ENCODE data around the gene FOXK1.

FOXK1 gene

DNA sequence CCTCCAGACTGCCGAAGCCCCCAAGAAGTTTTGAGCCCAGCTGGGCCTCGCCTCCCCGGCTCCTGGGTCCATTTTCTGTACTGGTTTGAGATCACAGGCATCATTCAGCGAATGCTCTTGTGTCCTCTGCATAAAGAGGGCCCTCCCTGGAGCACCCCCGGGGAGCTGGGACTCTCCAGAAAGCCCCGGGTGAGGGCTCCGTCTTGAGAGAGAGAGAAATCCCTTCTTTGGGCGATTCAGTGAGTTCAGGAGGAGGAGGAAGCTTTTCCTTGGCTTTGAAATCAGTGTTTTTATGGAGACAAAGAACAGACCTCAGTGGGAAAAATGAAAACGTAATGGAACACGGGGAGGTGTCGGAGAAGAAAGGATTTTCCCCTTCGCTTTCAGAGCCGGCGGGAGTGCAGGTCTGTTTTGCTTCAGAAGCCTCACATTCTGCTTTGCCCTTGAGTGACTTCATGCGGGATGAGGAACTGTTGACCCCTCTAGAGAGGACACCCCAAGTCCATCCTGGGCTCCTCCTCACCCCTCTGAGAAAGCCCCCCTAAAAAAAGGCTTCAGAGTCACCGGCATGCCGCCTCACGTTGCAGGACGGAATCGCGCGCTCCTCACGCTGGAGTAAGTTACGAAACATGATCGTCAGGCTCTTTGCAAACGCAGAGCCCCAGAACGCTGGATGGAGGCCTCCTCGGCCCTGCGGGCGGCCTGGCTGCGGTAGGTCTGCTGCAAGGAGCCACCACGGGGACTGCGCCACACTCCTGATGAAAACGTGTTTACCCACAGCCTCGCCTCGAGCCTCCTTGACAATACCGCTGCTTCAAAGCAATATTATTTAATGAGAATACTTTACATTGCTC is 84.8 kb downstream of the FOXK1 start:
- no peak for DNase-seq

DNA sequence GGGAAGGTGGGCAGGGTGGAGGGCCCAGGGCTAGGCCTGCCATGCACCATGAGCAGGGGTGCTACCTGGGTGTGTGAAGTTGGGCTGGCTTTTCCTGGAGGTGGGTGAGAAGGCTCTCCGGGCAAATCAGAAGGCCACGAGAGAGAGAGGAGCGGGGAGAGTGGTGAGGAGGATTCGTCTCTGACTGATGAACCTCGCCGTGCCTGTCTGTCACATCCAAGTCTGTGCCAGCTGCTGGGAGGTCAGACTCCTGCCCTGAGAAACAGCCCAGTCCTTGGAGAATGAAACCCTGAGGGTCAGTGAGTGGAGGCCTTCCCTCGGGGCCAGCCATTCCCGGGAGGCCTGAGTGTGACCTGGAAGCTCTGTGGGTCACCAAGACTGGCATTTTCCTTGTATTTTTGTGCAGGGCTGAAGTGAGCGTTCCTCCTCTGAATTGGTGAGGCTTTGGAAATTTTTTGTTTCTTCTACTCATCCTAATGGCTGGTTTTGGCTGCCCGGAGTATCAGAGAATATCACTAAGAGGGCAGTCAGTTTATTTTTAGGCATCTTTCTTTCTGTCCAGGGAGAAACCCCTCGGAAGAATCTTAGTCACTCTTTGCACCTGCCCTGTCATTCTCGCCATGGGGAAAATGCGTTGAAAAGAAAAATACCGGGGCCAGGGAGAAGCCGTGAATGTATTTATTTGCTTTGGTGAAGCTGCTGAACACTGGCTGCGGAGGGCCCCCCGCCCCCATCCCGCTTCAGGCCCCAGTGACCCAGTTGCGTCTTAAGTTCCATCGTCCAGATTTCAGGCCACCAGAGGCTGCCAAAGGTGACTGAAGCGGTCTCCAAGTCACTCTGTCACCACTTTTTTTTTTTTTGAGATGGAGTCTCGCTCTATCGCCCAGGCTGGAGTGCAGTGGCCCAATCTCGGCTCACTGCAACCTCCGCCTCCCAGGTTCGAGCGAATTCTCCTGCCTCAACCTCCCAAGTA is 86.8 kb downstream of the FOXK1 start:
- no peak for DNase-seq

DNA sequence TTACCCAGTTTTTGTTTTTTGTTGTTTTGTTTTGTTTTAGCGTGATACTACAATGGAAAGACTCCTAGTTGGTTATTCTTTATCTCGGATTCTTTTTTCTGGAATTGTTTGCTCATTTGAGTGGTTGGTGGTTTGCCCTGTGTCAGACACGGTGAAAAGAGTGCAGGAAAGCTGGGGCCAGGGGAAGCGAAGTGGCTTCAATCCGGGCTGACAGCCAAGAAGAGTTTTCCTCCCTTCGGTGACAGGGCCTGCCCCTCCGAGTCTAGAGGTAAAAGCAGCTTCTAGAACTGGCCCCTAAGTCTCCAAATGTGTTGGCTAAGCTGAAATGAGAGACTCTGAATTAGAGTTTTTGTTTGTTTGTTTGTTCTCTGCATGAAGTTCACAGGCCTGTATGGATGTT is 87.7 kb downstream of the FOXK1 start:
- DNase-seq: peak; percentile 64

DNA sequence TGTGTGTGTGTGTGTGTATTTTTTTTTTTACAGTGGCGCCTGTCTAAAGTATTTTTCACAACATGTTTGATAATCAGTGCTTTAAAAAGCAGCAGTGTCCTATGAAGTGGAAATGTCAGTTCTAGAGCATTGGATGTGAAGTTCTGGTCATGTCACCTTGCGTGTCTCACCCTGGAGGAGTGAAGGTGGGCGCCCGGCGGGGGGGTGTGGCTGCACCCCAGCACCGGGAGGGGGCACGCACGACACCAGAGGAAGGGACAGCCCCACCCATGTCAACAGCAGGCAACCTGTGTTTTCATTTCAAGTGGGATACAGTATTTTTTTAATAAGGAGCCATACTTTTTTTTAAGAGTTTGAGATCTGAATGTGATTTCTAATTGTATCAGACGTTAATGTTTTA is 88.8 kb downstream of the FOXK1 start:
- no peak for DNase-seq

DNA sequence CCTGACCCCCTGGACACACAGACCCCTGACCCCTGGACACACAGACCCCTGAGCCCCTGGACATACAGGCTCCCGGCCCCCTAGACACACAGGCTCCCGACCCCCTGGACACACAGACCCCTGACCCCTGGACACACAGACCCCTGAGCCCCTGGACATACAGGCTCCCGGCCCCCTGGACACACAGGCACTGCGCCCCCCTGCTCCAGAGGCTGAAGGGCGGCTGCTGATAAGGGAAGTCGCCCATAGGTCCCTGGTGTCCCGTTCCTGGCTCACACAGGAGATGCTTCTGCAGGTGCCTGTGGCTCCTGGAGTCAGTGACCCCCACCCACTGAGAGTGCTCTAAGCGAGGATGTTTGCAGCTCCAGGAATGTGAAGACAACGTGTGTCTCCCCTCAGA is 89.6 kb downstream of the FOXK1 start:
- DNase-seq: no peak

DNA sequence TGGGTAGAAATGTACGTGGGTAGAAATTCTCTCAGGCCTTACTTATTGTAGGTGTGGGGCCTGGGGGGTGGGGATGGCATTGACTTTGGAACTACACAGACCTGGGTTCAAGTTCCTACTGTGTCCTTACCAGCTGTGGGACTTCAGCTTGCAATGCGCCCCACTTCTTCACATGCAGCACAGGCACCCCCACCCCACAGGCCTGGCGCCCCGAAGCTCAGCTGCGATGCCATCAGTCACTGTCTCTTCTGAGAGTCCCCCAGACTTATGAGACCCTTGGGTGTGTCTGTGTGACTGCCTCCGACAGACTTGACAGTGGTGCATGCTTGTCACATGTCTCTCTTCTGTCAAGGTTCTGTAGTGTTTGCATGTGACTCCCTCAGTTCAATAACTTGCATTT is 90.2 kb downstream of the FOXK1 start:
- no peak for DNase-seq

DNA sequence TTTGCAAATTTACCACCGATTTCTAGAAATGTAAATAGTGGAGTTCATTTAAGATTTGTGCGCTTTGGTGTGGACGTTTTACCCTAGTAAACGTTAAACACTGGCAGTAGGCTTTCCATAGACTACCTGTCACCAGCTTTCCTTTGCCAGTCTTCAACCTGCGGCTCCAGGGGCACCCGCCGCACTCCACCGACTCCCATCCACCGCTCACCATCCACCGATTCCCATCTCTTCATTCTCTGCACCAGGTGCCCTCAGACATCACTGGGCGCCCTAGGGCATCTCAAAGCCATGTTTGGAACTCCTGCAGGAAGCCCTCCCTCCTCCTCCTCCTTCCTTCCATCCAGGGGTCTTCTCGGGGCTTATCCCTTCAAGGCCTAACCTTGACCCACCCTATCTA is 91.9 kb downstream of the FOXK1 start:
- no peak for DNase-seq

DNA sequence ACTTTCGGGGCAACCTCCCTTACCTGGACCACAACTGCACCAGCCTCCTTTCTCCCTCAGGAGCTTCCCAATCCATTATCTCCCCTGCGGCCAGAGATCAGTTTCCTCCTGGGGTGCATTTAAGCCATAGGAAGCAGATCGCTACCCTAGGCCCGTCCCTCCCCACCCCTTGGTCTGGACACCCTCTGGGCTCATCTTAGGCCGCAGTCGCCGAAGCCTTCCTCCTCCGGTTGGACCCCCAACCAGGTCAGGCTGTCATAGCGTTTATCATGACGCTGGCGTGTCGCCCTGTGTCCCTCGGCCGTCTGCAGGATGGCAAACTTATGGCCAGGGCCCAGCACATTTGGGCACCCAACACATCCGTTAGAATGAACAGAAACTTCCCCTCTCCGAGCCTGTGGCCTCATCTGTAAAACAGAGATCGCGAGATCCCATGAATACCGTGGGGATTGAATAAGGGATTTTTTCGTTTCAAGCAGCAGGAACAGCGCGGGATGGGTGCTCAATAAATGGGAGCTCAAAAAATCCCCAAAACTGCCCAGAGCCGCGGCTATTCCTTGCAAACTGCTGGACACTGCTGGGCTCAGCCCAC is 92.7 kb downstream of the FOXK1 start:
- peak; percentile 68 for DNase-seq

DNA sequence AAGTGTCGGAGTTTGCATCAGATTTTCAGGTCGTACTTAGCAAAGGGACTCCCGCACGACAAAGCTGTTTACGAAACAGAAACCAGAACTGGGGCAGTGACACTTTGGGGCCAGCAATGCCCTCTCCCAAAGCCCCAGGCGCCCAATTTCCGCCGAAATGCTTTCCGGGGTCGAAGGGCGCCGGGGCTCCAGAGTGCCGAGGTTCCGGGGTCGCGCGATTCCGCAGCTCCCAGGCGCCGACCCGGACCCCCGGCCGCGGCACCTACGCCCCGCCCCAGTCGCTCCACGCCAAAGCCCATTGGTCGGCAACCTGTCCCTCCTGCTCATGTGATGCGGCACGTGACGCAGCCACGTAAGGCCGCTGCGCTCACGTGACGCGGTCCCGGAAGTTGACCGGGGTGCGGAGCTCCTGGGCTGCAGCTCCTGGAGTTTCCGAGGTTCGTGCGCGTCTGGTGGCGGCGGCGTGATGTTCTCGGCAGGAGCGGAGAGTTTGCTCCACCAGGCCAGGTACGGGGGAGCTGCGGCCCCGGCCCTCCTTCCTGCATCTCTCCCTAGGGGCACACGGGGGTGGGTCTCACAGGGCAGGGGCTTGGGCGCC is 93.3 kb downstream of the FOXK1 start, which contains the start of gene AP5Z1:
AP5Z1 (plus strand) TSS at position 374 of the 598 bp plus-strand sequence; CDS start at position 467, 93 bp downstream.
- DNase-seq: peak; percentile 98

DNA sequence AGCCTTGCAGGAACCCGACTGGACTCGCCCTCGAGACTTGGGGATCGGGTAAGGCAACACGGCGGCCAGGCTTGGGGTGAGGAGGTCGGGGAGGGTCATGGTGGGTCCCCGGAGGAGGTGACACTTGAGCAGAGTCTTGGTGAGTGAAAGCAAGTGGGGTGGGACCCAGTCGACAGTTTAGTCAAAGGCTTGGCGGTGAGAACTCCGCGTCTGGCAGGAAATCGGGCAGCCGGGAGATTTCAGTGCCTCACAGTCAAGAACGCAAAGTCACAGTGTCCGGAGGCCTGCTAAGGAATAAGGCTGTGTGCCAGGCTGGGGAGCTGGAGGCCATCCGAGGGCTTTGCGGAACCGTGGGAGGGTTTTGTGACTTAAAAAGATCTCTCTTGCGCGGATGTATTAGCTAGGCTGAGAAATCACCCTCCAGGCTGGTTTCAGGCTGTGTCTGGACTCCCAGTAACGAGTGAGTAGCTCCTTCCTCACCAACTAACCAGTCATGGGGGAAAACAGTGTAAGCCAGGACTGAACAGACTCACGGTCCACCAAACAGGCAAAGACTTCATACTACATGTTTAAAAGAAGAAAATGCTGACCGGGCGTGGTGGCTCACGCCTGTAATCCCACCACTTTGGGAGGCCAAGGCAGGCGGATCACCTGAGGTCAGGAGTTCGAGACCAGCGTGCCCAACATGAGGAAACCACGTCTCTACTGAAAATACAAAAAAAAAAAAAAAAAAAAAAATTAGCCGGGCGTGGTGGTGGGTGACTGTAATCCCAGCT is 93.9 kb downstream of the FOXK1 start:
- peak; percentile 51 for DNase-seq

DNA sequence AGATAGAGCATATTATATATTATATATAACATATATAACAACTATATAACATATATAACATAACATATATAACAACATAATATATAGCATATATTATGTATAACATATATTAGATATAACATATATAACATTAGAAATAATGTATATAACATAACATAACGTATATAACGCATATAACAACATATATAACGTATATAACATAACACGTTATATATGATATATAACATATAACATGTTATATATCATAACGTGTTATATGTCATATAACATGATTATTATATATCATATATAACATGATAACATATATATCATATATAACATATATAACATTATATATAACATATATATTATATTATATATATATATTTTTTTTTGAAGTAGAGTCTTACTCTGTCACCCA is 97.0 kb downstream of the FOXK1 start:
- no peak for DNase-seq

DNA sequence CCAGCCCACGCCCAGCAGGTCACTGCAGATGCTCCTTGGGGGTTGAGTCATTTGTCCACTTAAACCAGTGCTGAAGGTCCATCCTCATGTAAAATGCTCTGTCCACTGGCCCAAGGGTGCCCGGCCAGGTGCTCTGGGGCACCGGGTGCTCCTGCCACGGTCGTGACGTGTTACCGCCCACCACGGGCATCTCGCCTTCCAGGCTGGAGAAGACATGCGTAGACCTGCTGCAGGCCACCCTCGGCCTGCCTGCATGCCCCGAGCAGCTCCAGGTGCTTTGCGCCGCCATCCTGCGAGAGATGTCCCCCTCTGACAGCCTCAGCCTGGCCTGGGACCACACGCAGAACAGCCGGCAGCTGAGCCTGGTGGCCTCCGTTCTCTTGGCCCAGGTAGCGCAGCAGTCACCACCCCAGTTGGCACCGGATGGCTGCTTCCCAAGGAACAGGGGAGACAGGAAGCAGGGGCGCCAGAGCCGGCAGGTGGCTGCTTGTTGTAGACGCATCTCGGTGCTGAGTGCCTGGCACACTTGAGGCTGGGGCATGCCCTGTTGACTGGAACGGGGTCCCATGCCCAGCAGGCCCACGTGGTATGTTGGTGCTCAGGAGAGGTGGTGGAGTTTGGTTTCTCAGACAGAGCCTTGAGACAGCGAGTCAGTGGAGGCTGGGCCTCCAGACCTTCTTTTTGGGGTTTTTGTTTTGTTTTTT is 99.4 kb downstream of the FOXK1 start:
- DNase-seq: no peak

DNA sequence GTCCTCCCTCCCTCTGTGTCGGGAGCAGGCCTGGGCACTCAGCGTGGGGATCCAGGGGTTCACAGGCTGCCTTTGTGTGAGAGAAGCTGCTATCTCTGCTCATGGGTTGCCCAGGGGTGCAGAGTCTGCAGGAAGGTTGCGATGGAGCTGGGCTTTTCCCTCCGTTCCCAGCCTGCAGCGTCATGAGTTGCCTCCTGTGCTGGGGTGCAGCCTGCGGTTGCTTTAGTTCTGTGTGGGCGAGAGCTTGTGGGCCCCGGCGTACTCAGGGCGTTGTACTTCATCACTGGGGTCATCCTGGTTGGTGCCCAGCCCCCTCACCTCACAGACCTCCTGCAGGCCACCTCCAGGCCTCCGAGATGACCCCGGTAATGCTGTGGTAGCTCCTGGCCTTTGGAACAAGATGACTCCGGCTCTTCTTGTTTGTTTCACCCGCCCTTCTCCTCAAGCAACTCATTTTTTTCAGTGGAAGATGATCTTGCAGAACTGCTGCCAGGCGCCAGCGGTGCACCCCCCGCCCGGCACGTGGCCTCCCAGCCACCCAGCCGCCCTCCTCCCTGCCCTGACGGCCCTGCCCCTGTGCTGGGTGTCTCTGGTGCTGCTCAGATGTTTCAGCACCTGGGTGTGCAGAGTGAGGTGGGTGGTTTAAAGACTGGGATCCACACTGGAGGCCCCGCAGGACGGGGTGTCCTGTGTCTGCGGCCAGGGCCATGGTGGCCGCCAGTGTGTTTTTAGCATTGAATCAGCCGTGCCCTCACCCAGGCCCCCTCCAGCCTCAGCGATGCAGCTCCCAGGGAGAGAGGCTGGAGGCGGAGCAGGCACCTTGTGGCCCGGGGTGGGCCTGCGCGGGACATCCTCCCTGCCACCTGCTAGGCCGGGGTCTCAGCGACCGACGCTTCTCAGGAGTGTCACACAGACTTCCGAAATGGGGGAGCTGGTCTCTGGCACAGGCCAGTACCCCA is 100.5 kb downstream of the FOXK1 start:
- no peak for DNase-seq

DNA sequence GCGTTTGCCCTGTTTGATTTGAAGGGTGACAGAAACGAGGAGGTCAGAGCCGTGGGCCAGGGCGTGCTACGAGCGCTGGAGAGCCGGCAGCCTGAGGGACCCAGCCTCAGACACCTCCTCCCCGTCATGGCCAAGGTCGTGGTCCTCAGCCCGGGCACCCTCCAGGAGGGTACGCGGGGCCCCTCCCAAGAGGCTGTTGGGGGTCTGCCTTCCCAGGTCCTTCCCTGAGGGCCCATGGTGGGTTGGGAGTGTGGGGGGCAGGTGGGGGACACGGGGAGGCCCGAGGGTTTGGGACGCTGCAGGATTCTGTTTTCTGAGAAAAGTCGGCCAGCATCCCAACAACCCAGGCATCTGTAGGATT is 101.2 kb downstream of the FOXK1 start:
- no peak for DNase-seq

DNA sequence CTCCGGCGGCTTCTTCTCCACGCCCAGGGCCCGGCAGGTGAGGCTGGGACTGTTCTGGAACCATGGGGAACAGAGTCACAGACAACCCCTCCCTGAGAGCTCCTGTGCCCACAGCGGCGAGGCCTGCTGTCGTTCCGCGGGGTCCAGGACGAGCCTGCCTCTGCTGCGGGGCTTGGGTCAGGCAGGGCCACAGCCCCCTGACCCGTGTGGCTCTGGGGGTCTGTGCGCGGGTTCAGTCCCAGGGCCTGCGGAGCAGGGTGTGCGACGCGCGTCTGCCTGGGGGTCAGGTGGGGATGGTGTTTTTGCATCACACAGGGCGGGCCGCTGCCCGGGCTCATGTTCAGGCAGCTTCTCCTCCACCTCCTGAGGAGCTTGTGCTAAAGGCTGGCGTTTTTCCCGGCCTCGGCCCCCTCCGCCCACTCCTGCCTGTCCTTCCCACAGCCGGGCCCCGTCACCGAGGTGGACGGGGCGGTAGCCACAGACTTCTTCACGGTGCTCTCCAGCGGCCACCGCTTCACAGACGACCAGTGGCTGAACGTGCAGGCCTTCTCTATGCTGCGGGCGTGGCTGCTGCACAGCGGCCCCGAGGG is 101.8 kb downstream of the FOXK1 start:
- no peak for DNase-seq

DNA sequence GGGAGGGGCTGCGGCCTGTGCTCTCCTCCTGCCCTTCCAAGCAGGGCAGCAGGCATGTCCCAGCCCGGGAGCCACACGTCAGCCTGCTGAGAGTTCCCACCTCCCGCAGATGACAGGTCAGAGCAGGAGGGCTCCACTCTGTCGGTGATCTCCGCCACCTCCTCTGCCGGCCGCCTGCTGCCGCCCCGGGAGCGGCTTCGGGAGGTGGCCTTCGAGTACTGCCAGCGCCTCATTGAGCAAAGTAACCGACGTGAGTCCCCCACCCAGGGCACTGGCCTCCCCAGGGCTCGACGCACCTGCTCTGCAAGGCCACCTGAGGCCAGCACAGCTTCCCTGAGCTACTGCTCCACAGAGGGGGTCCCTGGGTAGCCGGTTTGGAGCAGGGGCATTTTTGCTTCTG is 102.7 kb downstream of the FOXK1 start:
- no peak for DNase-seq

DNA sequence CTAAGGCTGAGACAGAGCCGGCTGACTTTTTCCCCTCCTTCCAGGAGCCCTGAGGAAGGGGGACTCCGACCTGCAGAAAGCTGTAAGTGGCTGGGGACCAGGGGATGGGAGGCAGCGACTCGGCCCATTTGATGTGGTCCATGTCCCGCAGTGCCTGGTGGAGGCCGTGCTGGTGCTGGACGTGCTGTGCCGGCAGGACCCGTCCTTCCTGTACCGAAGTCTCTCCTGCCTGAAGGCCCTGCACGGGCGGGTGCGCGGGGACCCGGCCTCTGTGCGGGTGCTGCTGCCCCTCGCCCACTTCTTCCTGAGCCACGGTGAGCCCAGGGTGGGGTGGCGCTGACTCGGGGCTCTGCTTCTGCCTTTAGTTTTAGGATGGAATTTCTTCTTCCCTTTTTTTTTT is 103.3 kb downstream of the FOXK1 start:
- no peak for DNase-seq

DNA sequence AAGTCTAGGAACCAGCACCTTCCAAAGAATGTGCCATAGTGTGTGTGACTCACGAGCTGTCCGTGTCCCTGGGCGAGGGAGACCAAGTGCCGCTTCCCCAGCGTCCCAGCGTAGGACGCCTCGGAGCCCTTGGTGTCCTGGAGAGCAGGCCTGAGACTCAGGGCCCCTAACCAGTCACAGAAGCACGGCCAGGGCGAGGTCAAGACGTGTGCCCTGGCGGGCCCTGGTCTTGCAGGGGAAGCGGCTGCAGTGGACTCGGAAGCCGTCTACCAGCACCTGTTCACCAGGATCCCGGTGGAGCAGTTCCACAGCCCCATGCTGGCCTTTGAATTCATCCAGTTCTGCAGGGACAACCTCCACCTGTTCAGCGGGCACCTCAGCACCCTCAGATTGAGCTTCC is 103.9 kb downstream of the FOXK1 start:
- DNase-seq: no peak

DNA sequence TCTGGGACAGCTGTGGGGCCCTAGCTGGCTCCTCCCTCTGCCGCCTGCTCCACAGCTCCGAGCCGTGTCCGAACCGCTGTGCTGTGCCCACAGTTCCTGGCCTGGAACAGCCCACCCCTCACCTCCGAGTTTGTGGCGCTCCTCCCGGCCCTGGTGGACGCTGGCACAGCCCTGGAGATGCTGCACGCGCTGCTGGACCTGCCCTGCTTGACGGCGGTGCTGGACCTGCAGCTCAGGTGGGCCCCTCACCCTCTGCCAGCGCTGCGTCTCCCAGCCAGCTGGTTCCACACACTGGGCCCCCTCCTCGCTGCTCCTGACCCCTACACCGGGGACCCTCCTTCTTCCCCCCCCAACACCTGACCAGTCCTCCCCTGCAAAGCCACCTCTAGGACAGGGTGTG is 105.4 kb downstream of the FOXK1 start:
- no peak for DNase-seq
